GM10266 (cell line): ENCODE measurements around the gene PRCC.

Source experiments
- DNase-seq: peaks from one replicate; pipeline ENCODE4 v3.0.0; 2012; ENCODE audit errors: extremely low spot score
- TF ChIP-seq, protein P1 (sequence below): IDR thresholded peaks from 2 replicates; pipeline ENCODE4 v1.5.1; 2012; ENCODE audit warnings: mild to moderate bottlenecking, low read depth; ENCODE audit not compliant: control insufficient read depth, insufficient read depth; ENCODE audit errors: missing control alignments

PRCC gene

DNA sequence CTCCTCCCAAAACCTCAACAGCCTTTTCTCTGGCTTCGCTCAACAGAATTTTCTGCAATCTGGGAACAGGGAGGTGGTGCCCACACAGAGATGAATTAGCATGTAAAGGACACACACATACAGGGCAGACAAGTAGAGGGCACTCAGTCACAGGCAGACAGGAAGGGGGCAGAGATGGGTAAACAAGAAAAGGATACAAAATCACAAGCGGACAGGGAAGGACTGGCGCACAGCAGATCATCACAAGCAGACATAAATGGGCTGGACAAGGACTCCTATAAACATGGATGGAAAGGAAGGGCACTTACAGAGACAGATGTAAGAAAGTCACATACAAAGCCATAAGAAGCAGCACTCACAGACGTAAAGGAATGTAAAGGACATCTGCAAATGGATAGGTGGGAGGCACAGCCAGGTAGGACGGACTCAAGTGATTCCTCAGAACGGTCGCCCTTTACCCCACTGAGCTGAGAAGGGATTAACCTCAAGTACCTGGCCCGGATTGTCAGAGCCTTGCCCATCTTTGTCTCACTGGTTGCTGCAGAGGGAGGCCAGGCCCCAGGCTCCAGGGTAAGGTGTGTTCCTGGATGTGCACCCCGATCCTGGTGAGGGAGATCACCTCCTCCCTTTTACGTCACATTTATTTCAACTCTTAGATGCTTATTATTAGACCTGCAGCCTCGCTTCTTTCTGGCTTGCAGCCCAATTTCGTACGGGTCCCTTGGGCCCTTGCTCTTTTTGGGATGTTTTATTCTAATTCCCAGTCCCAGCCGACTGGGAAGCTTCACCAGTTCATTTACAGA, 836 bp upstream of the PRCC start:
- no peak for DNase-seq
- TF ChIP-seq, protein P1, sequence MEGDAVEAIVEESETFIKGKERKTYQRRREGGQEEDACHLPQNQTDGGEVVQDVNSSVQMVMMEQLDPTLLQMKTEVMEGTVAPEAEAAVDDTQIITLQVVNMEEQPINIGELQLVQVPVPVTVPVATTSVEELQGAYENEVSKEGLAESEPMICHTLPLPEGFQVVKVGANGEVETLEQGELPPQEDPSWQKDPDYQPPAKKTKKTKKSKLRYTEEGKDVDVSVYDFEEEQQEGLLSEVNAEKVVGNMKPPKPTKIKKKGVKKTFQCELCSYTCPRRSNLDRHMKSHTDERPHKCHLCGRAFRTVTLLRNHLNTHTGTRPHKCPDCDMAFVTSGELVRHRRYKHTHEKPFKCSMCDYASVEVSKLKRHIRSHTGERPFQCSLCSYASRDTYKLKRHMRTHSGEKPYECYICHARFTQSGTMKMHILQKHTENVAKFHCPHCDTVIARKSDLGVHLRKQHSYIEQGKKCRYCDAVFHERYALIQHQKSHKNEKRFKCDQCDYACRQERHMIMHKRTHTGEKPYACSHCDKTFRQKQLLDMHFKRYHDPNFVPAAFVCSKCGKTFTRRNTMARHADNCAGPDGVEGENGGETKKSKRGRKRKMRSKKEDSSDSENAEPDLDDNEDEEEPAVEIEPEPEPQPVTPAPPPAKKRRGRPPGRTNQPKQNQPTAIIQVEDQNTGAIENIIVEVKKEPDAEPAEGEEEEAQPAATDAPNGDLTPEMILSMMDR: no peak

- no peak for DNase-seq
- TF ChIP-seq, protein P1: no peak
These were observed 707 bp downstream of the PRCC start for GRCh38 chr1:156767879-156768604.

GRCh38 chr1:156768610-156769295, 1.4 kb downstream of the PRCC start:
- DNase-seq: no peak
- TF ChIP-seq, protein P1: no peak

- TF ChIP-seq, protein P1: no peak
- no peak for DNase-seq
These were observed 4.9 kb downstream of the PRCC start for GRCh38 chr1:156772222-156772621.

DNA sequence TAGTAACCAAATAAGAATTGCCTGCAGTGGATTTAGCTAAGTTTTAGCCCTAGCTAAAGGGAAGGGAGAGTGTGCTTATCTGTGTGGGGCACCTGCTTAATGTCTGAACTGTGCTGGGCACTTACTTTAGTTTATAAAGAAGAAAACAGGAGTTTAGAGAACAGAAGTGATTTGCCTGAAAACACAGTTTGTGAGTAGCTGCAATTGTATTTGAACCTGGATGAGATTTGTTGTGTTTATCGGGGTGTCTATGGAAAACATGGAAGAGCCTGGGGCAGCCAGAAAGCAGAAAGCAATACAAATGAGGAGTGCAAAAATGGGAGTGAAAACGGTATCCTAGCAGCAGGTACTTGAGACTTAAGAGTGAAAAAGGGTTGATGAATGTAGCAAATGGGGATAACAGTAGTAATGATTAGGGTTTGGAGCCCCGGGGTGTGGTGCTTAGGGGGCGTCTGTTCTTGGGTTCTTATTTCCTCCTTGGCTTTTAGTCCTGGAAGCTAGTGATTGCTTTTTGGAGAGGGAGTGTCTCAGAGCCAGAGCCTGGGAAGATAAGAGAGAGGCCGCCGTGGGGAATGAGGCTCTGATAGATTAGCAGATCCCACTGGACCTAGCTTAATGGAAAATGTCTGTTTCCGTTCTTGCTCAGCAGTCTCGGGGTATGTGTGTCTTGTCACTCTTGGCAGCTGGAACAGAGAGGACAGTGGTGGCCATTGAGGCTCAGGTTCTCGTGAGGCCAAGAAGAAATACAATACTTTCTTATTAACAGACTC, 5.6 kb downstream of the PRCC start:
- DNase-seq: no peak
- TF ChIP-seq, protein P1: no peak

DNA sequence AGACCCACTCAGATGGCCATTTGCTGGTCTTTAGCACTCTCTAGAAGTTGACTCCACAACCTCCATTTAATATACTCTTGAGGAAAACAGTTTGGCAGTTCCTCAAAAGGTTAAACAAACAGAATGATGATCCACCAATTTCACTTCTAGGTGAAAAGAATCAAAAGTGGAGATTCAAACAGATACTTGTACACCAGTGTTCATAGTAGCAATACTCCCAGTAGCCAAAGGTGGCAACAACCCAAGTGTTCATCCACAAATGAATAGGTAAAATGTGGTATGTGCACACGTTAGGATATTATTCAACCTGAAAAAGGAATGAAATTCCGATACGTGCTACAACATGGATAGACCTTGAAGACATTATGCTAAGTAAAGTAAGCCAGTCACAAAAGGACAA, 6.3 kb downstream of the PRCC start:
- TF ChIP-seq, protein P1: no peak
- DNase-seq: no peak
